ENCODE data around the gene MGLL.

The MGLL gene

DNA sequence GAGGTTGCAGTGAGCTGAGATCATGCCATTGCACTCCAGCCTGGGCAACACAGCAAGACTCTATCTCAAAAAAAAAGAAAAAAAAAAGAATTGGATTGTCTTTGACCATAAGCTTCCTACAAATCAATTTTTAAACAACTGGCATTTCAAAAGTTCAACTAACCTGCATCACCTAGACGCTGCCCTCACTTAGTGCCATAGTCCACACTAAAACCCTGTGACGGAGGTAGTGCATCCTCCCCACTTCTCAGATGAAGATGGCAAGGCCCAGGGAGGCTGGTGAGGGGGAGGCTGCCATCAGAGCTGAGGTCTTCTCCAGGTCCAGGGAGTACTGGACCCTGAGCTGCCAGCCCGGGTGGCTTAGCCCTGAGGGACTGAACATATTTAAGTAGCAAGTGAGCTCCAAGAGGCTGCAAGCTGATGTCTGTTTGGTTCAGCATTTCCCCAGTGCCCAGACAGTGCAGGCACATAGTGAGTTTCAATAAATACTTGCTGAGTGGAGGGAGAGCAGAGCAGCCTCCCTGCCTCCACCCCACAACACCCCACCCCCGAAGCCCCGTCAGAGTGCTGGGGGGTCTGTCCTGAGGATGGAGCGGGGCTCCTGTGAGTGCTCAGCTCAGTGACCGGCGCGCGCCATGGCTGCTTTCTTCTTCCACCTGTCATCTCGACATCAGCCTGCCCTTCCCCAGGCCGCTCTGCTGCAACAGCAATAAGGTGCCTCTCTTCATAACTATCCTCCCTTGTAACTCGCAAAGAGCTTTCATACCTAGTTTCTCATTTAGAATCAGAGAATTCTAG lies 52.8 kb downstream of the MGLL start:
- no peaks in the 10 kb centered on the region for H3K36me3 ChIP-seq (replicated peaks)
- no peak for DNase-seq
- no peak overlapping the region for H3K4me3 ChIP-seq (ENCODE audit: low read depth, low read length)
- TF ChIP-seq, protein P1, sequence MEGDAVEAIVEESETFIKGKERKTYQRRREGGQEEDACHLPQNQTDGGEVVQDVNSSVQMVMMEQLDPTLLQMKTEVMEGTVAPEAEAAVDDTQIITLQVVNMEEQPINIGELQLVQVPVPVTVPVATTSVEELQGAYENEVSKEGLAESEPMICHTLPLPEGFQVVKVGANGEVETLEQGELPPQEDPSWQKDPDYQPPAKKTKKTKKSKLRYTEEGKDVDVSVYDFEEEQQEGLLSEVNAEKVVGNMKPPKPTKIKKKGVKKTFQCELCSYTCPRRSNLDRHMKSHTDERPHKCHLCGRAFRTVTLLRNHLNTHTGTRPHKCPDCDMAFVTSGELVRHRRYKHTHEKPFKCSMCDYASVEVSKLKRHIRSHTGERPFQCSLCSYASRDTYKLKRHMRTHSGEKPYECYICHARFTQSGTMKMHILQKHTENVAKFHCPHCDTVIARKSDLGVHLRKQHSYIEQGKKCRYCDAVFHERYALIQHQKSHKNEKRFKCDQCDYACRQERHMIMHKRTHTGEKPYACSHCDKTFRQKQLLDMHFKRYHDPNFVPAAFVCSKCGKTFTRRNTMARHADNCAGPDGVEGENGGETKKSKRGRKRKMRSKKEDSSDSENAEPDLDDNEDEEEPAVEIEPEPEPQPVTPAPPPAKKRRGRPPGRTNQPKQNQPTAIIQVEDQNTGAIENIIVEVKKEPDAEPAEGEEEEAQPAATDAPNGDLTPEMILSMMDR (IDR thresholded peaks at IDR 0.05; ENCODE audit: low read depth, low read length, missing control alignments): no peak
- no peak overlapping the region for H3K27ac ChIP-seq
- no peaks in the 10 kb centered on the region for H3K27me3 ChIP-seq (replicated peaks)
- in situ Hi-C loops (cut with HindIII; ENCODE audit: low pct_ligation_motif_present, low sequenced_read_pairs): no loop called here

DNA sequence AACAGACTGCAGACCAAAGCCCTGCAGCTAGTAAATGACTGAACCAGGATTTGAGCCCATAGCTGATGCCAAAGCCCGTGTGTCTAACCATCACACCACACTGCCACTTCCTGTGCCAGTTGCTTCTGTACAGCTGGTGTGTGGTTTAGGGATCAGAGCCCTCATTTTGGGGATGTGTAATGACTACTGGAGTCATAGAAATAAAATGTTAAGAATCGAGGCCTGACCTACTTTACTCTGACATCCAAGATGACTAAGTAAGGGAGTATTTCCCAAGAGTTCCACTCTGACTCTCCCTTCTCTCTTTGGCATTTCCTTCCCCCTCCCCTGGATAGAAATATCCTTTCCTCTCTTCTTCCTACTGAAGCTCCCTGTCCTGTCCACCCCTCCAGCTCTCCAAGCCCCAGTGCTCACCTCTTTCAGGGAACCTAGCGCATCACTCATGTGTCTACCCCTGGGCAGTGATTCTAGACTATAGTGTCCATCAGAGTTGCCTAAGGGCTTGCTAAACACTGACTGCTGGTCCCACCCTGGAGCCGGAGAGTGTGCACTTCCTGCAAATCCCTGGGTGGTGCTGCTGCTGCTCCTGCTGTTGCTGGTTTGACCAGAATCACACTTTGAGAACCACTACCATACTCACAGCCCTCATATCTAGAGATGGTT lies 53.8 kb downstream of the MGLL start:
- in situ Hi-C loops (cut with HindIII; ENCODE audit: low pct_ligation_motif_present, low sequenced_read_pairs): no loop called here
- peak overlapping the region; percentile 61 for H3K27ac ChIP-seq
- DNase-seq: peak; percentile 91
- no peaks in the 10 kb centered on the region for H3K27me3 ChIP-seq (replicated peaks)
- H3K4me3 ChIP-seq (ENCODE audit: low read depth, low read length): no peak overlapping the region
- no peaks in the 10 kb centered on the region for H3K36me3 ChIP-seq (replicated peaks)
- TF ChIP-seq, protein P1 (IDR thresholded peaks at IDR 0.05; ENCODE audit: low read depth, low read length, missing control alignments): peak; percentile 29

DNA sequence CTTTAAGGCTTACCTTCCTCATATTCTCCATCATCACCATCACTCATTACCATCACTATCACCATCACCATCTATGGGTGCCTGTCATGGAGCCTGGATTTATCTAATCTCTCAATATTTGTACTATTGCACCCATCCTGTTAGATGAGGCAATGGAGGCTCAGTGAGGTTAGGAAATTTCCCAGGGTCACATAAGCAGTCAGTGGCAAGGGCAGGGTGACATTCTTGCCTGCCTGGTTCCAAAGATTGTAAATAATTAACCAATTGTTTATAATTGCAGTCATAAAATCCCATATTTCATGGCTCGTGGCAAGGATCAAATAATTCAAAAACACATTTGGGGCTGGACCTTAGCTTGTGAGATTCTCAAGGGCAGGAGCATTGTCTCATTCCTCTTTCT lies 55.2 kb downstream of the MGLL start:
- H3K4me3 ChIP-seq (ENCODE audit: low read depth, low read length): no peak overlapping the region
- H3K27me3 ChIP-seq (replicated peaks): no peaks in the 10 kb centered on the region
- in situ Hi-C loops (cut with HindIII; ENCODE audit: low pct_ligation_motif_present, low sequenced_read_pairs): no loop called here
- TF ChIP-seq, protein P1 (IDR thresholded peaks at IDR 0.05; ENCODE audit: low read depth, low read length, missing control alignments): no peak
- no peaks in the 10 kb centered on the region for H3K36me3 ChIP-seq (replicated peaks)
- no peak for DNase-seq
- H3K27ac ChIP-seq: no peak overlapping the region

DNA sequence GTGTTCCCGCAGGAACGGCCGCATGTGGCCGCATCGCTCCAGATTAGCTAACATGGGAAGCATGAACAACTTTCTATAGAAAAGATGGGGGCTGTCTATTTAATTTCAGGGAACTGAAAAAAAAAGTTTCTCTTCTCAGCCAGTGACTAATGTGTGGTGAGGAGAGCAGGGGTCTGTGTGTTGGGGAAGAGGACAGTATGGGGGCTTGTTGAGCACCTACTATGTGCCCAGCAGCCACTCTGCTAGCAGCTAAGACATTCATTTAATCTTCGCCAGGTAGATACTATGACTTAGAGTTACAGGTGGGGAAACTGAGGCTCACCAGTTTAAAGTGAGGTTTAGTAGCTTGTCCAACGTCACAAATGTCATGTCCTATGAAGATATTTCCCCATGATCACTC lies 56.6 kb downstream of the MGLL start:
- TF ChIP-seq, protein P1 (IDR thresholded peaks at IDR 0.05; ENCODE audit: low read depth, low read length, missing control alignments): no peak
- no peak overlapping the region for H3K4me3 ChIP-seq (ENCODE audit: low read depth, low read length)
- DNase-seq: no peak
- no peaks in the 10 kb centered on the region for H3K36me3 ChIP-seq (replicated peaks)
- H3K27ac ChIP-seq: peak overlapping the region; percentile 27
- no peaks in the 10 kb centered on the region for H3K27me3 ChIP-seq (replicated peaks)
- in situ Hi-C loops (cut with HindIII; ENCODE audit: low pct_ligation_motif_present, low sequenced_read_pairs): no loop called here

DNA sequence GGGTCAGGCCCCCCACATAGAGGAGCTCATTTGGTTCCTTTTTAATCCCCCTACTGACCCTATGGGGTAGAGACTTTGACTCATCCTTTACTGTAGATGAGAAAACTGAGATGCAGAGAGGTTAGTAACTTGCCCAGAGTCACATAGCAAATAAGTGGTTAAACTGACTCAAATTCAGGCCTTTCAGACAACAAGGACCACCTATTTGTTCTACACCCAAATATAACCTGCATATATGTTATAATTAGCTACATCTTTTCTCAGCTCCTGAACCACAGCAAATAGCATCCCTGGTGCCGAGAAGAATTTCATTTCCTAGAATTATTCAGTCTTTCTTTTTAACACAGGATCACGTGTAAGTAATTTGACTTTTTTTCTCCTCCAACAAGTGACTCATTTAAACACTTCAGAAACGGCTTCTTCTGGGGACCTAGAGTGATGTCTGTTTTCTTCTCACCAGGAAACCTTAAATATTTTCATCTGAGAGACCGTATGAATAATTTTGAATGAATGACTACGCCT lies 57.4 kb downstream of the MGLL start:
- Histone ChIP-seq H3K27me3 (replicated peaks) (no peaks in the 10 kb centered on the region), H3K36me3 (replicated peaks) (no peaks in the 10 kb centered on the region), H3K4me3 (ENCODE audit: low read depth, low read length) (no peak overlapping the region), H3K27ac (peak overlapping the region; percentile 27)
- DNase-seq: no peak
- TF ChIP-seq, protein P1 (IDR thresholded peaks at IDR 0.05; ENCODE audit: low read depth, low read length, missing control alignments): no peak
- in situ Hi-C loops (cut with HindIII; ENCODE audit: low pct_ligation_motif_present, low sequenced_read_pairs): no loop called here
